ENCODE data around the gene TAS1R2.

DNA sequence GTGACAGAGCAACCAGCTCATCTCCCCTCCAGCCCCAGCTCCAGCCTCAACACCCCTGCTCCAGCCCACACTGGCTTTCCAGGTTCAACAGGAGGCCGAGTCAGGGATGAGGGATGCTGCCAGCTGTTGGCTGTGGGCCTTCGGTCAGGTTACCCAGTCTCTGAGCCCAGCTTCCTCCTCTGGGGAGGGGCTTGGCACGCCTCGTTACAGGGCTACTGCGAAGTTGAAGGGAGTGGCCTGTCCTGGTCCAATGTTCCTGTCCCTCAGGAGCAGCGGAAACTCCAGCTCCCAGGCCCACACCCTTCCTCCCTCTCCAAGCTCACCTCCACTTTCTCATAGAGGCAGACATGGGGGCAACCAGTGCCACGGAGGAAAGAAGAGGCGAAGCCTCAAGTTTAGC, 15.1 kb upstream of the TAS1R2 start:
- TF ChIP-seq, protein P1, sequence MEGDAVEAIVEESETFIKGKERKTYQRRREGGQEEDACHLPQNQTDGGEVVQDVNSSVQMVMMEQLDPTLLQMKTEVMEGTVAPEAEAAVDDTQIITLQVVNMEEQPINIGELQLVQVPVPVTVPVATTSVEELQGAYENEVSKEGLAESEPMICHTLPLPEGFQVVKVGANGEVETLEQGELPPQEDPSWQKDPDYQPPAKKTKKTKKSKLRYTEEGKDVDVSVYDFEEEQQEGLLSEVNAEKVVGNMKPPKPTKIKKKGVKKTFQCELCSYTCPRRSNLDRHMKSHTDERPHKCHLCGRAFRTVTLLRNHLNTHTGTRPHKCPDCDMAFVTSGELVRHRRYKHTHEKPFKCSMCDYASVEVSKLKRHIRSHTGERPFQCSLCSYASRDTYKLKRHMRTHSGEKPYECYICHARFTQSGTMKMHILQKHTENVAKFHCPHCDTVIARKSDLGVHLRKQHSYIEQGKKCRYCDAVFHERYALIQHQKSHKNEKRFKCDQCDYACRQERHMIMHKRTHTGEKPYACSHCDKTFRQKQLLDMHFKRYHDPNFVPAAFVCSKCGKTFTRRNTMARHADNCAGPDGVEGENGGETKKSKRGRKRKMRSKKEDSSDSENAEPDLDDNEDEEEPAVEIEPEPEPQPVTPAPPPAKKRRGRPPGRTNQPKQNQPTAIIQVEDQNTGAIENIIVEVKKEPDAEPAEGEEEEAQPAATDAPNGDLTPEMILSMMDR (IDR thresholded peaks at IDR 0.05; ENCODE audit: insufficient read depth, low read length): no peak
- TF ChIP-seq POLR2AphosphoS5 (IDR thresholded peaks at IDR 0.05; ENCODE audit: low read depth) (no peak), SPI1 (IDR thresholded peaks at IDR 0.05; ENCODE audit: borderline replicate concordance, low read depth) (no peak), GABPA (IDR thresholded peaks at IDR 0.05; ENCODE audit: low read depth) (no peak)
- TF ChIP-seq, protein P2, sequence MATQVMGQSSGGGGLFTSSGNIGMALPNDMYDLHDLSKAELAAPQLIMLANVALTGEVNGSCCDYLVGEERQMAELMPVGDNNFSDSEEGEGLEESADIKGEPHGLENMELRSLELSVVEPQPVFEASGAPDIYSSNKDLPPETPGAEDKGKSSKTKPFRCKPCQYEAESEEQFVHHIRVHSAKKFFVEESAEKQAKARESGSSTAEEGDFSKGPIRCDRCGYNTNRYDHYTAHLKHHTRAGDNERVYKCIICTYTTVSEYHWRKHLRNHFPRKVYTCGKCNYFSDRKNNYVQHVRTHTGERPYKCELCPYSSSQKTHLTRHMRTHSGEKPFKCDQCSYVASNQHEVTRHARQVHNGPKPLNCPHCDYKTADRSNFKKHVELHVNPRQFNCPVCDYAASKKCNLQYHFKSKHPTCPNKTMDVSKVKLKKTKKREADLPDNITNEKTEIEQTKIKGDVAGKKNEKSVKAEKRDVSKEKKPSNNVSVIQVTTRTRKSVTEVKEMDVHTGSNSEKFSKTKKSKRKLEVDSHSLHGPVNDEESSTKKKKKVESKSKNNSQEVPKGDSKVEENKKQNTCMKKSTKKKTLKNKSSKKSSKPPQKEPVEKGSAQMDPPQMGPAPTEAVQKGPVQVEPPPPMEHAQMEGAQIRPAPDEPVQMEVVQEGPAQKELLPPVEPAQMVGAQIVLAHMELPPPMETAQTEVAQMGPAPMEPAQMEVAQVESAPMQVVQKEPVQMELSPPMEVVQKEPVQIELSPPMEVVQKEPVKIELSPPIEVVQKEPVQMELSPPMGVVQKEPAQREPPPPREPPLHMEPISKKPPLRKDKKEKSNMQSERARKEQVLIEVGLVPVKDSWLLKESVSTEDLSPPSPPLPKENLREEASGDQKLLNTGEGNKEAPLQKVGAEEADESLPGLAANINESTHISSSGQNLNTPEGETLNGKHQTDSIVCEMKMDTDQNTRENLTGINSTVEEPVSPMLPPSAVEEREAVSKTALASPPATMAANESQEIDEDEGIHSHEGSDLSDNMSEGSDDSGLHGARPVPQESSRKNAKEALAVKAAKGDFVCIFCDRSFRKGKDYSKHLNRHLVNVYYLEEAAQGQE (IDR thresholded peaks at IDR 0.05; ENCODE audit: insufficient replicate concordance, low read depth): no peak

Data from HL-60 (cell line).